Dendritic cell treated with granulocyte-macrophage colony-stimulating factor and Interleukin-4, amounts not matched to agents 40 ng/mL and 50 ng/mL, for 4 days (primary cell): ENCODE measurements around the gene HMCN1.

Experiments used
- H3K27ac Mint-ChIP-seq: one replicate; pipeline ENCODE4 v1.8.0; 2022; ENCODE audit warnings: mild to moderate bottlenecking, mixed read lengths
- H3K27me3 Mint-ChIP-seq: one replicate; pipeline ENCODE4 v1.8.0; 2022; ENCODE audit warnings: mild to moderate bottlenecking, mixed read lengths
- H3K36me3 Mint-ChIP-seq: one replicate; pipeline ENCODE4 v1.8.0; 2022; ENCODE audit warnings: low read depth, mixed read lengths
- H3K4me1 Mint-ChIP-seq: one replicate; pipeline ENCODE4 v1.8.0; 2022; ENCODE audit warnings: low read depth, mixed read lengths
- H3K4me3 Mint-ChIP-seq: one replicate; pipeline ENCODE4 v1.8.0; 2022; ENCODE audit warnings: mild to moderate bottlenecking, moderate library complexity, mixed read lengths
- H3K9me3 Mint-ChIP-seq: one replicate; pipeline ENCODE4 v1.8.0; 2022; ENCODE audit warnings: mixed read lengths
- intact Hi-C: fragments of 100-400 bp; cut with micrococcal nuclease; formaldehyde crosslinking; loops from one replicate; pipeline ENCODE4 v1.15.0; 2022

HMCN1 gene

GRCh38 chr1:185803241-185803640 lies 69.0 kb downstream of the HMCN1 start:
- Mint-ChIP-seq H3K4me3 (no peak overlapping the region), H3K27ac (no peak overlapping the region), H3K36me3 (no peaks in the 10 kb centered on the region), H3K4me1 (no peaks in the 10 kb centered on the region), H3K27me3 (no peaks in the 10 kb centered on the region), H3K9me3 (no peaks in the 10 kb centered on the region)
- intact Hi-C loops = no loop called here

GRCh38 chr1:185804206-185804605 lies 70.0 kb downstream of the HMCN1 start:
- Mint-ChIP-seq H3K27ac (no peak overlapping the region), H3K27me3 (no peaks in the 10 kb centered on the region), H3K4me3 (no peak overlapping the region), H3K4me1 (no peaks in the 10 kb centered on the region), H3K36me3 (no peaks in the 10 kb centered on the region), H3K9me3 (no peaks in the 10 kb centered on the region)
- intact Hi-C loops = no loop called here

GRCh38 chr1:185804608-185805007 lies 70.4 kb downstream of the HMCN1 start:
- Mint-ChIP-seq H3K36me3 (no peaks in the 10 kb centered on the region), H3K4me3 (no peak overlapping the region), H3K9me3 (no peaks in the 10 kb centered on the region), H3K27ac (no peak overlapping the region), H3K4me1 (no peaks in the 10 kb centered on the region), H3K27me3 (no peaks in the 10 kb centered on the region)
- intact Hi-C loops = no loop called here

- intact Hi-C loops = no loop called here
- H3K36me3 Mint-ChIP-seq = no peaks in the 10 kb centered on the region
- no peaks in the 10 kb centered on the region for H3K27me3 Mint-ChIP-seq
- H3K9me3 Mint-ChIP-seq = no peaks in the 10 kb centered on the region
- no peaks in the 10 kb centered on the region for H3K4me1 Mint-ChIP-seq
- H3K27ac Mint-ChIP-seq = no peak overlapping the region
- H3K4me3 Mint-ChIP-seq = no peak overlapping the region
Measured at GRCh38 chr1:185807275-185807674, 73.1 kb downstream of the HMCN1 start.

- no peaks in the 10 kb centered on the region for H3K27me3 Mint-ChIP-seq
- no peaks in the 10 kb centered on the region for H3K4me1 Mint-ChIP-seq
- intact Hi-C loops = no loop called here
- no peak overlapping the region for H3K4me3 Mint-ChIP-seq
- H3K9me3 Mint-ChIP-seq = no peaks in the 10 kb centered on the region
- no peaks in the 10 kb centered on the region for H3K36me3 Mint-ChIP-seq
- no peak overlapping the region for H3K27ac Mint-ChIP-seq
Measured at GRCh38 chr1:185808631-185809030, 74.4 kb downstream of the HMCN1 start.

GRCh38 chr1:185811073-185811709 lies 77.0 kb downstream of the HMCN1 start:
- Mint-ChIP-seq H3K27me3 (no peaks in the 10 kb centered on the region), H3K4me3 (no peak overlapping the region), H3K9me3 (no peaks in the 10 kb centered on the region), H3K27ac (no peak overlapping the region), H3K36me3 (no peaks in the 10 kb centered on the region), H3K4me1 (no peaks in the 10 kb centered on the region)
- intact Hi-C loops = no loop called here

- H3K9me3 Mint-ChIP-seq = no peaks in the 10 kb centered on the region
- H3K4me1 Mint-ChIP-seq = no peaks in the 10 kb centered on the region
- intact Hi-C loops = loop anchor here (1.0 kb wide), 1 partner anchor 399 kb away; no protein-coding TSS in a partner anchor
- H3K27me3 Mint-ChIP-seq = no peaks in the 10 kb centered on the region
- H3K27ac Mint-ChIP-seq = no peak overlapping the region
- no peaks in the 10 kb centered on the region for H3K36me3 Mint-ChIP-seq
- H3K4me3 Mint-ChIP-seq = no peak overlapping the region
Measured at GRCh38 chr1:185812934-185813333, 78.7 kb downstream of the HMCN1 start.

- Mint-ChIP-seq H3K4me1 (no peaks in the 10 kb centered on the region), H3K27me3 (no peaks in the 10 kb centered on the region), H3K9me3 (no peaks in the 10 kb centered on the region), H3K36me3 (no peaks in the 10 kb centered on the region), H3K4me3 (no peak overlapping the region), H3K27ac (no peak overlapping the region)
- intact Hi-C loops = loop anchor here (1.0 kb wide), 1 partner anchor 399 kb away; no protein-coding TSS in a partner anchor
Measured at GRCh38 chr1:185813401-185813979, 79.3 kb downstream of the HMCN1 start.

- Mint-ChIP-seq H3K4me1 (no peaks in the 10 kb centered on the region), H3K36me3 (no peaks in the 10 kb centered on the region), H3K4me3 (no peak overlapping the region), H3K9me3 (no peaks in the 10 kb centered on the region), H3K27ac (no peak overlapping the region), H3K27me3 (no peaks in the 10 kb centered on the region)
- intact Hi-C loops = no loop called here
Measured at GRCh38 chr1:185816460-185816859, 82.3 kb downstream of the HMCN1 start.

GRCh38 chr1:185819798-185820197 lies 85.6 kb downstream of the HMCN1 start:
- Mint-ChIP-seq H3K27ac (no peak overlapping the region), H3K27me3 (no peaks in the 10 kb centered on the region), H3K4me3 (no peak overlapping the region), H3K36me3 (no peaks in the 10 kb centered on the region), H3K9me3 (no peaks in the 10 kb centered on the region), H3K4me1 (no peaks in the 10 kb centered on the region)
- intact Hi-C loops = no loop called here

- intact Hi-C loops = no loop called here
- H3K27ac Mint-ChIP-seq = no peak overlapping the region
- no peaks in the 10 kb centered on the region for H3K9me3 Mint-ChIP-seq
- H3K4me1 Mint-ChIP-seq = no peaks in the 10 kb centered on the region
- H3K36me3 Mint-ChIP-seq = no peaks in the 10 kb centered on the region
- no peak overlapping the region for H3K4me3 Mint-ChIP-seq
- H3K27me3 Mint-ChIP-seq = no peaks in the 10 kb centered on the region
Measured at GRCh38 chr1:185821612-185822385, 87.6 kb downstream of the HMCN1 start.

GRCh38 chr1:185823467-185823866 lies 89.3 kb downstream of the HMCN1 start:
- Mint-ChIP-seq H3K36me3 (no peaks in the 10 kb centered on the region), H3K27ac (no peak overlapping the region), H3K4me3 (no peak overlapping the region), H3K4me1 (no peaks in the 10 kb centered on the region), H3K9me3 (no peaks in the 10 kb centered on the region), H3K27me3 (no peaks in the 10 kb centered on the region)
- intact Hi-C loops = no loop called here

GRCh38 chr1:185824106-185824505 lies 89.9 kb downstream of the HMCN1 start:
- H3K36me3 Mint-ChIP-seq = no peaks in the 10 kb centered on the region
- H3K9me3 Mint-ChIP-seq = no peaks in the 10 kb centered on the region
- H3K27me3 Mint-ChIP-seq = no peaks in the 10 kb centered on the region
- no peak overlapping the region for H3K27ac Mint-ChIP-seq
- H3K4me3 Mint-ChIP-seq = no peak overlapping the region
- H3K4me1 Mint-ChIP-seq = no peaks in the 10 kb centered on the region
- intact Hi-C loops = no loop called here

GRCh38 chr1:185825556-185825955 lies 91.4 kb downstream of the HMCN1 start:
- H3K4me1 Mint-ChIP-seq = no peaks in the 10 kb centered on the region
- H3K27me3 Mint-ChIP-seq = no peaks in the 10 kb centered on the region
- no peak overlapping the region for H3K27ac Mint-ChIP-seq
- intact Hi-C loops = no loop called here
- H3K36me3 Mint-ChIP-seq = no peaks in the 10 kb centered on the region
- no peak overlapping the region for H3K4me3 Mint-ChIP-seq
- no peaks in the 10 kb centered on the region for H3K9me3 Mint-ChIP-seq
